Right lobe of liver (tissue), 6 donors: ENCODE results near the gene ICA1. TPM values are rescaled to one million over a fixed set of nuclear protein-coding genes. Genes with fewer than 3 reads are reported as not detected.

Experiments
- ATAC-seq, 4 donors: fragments of 200-7000 bp; cut with Tn5 transposase; one replicate each; pipeline ENCODE4 v1.9.1; 2020; ENCODE audit warnings: mild to moderate bottlenecking in 4 of 4, moderate library complexity in 4 of 4
- DNase-seq, 3 donors: peaks; one replicate each; pipeline ENCODE4 v3.0.0-alpha.2; 2020
- H3K27ac ChIP-seq, 3 donors: fragments of 200-600 bp; one replicate each; pipeline ENCODE4 v1.8.0; 2022
- H3K27me3 ChIP-seq, 2 donors: fragments of 200-600 bp; one replicate each; pipeline ENCODE4 v1.8.0; 2022
- H3K36me3 ChIP-seq, 4 donors: fragments of 200-600 bp; sonication (generic) in 1 of 4; one replicate each; pipeline versions ENCODE4 v1.5.1 to v1.8.0; 2017 to 2022; ENCODE audit warnings: control low read depth in 1 of 4
- H3K4me1 ChIP-seq, 4 donors: fragments of 200-600 bp; sonication (generic) in 1 of 4; one replicate each; pipeline versions ENCODE4 v1.5.1 to v1.8.0; 2017 to 2022; ENCODE audit warnings: control low read depth in 1 of 4
- H3K4me3 ChIP-seq, 3 donors: fragments of 200-600 bp; one replicate each; pipeline ENCODE4 v1.8.0; 2022
- H3K9me3 ChIP-seq, 4 donors: fragments of 200-600 bp; sonication (generic) in 1 of 4; one replicate each; pipeline versions ENCODE4 v1.5.1 to v1.8.0; 2017 to 2022; ENCODE audit warnings: control low read depth in 1 of 4
- CTCF ChIP-seq, 4 donors: fragments of 200-600 bp in 3 of 4; fragments of 450-650 bp in 1 of 4; IDR thresholded peaks; one replicate each; pipeline versions ENCODE4 v1.5.1 to v1.8.0; 2016 to 2022; ENCODE audit warnings: antibody characterized with exemption in 4 of 4, mild to moderate bottlenecking in 2 of 4
- POLR2A ChIP-seq: fragments of 450-650 bp; IDR thresholded peaks from one replicate; pipeline ENCODE4 v1.6.1; 2017; ENCODE audit warnings: antibody characterized with exemption, mild to moderate bottlenecking
- WGBS: methylation state at CpG from one replicate; pipeline ENCODE4 v1.1.6; 2018; ENCODE audit warnings: low coverage, low lambda C conversion rate; ENCODE audit not compliant: insufficient coverage; ENCODE audit errors: missing lambda C conversion rate; 5-methylcytosine and 5-hydroxymethylcytosine counted together
- intact Hi-C, 2 donors: fragments of 100-400 bp; cut with DNase I; formaldehyde crosslinking; loops; one replicate each; pipeline versions ENCODE4 v1.11.2 to v1.14.1; 2022
- total RNA-seq, 6 experiments: library from RNA; depleted of rRNA in 2 of 6; stranded (reverse); fragments of >200 nt in 2 of 6; fragmentation: NEBNext Ultra II Directional in 3 of 6; extraction: Animal tissue kit (Norgen Biotek cat#: 25700) in 3 of 6; gene quantifications; one replicate each; pipeline versions ENCODE4 v1.1.0 to v1.2.4, GENCODE V29; 2016 to 2023
- donor health status: DM: no; HTN: yes; CAD: no.
- donor health status: DM: no; HTN: no; CAD: no.
- donor health status: DM: no; HTN: no; CAD: no.
- donor health status: DM: no; HTN: yes; CAD: no.
- donor health status: DM: no; HTN: yes; CAD: no.

ICA1 gene
- total RNA-seq, 6 experiments from 2014 or later, result 0.95 to 15.0 (median 7.3) TPM

DNA sequence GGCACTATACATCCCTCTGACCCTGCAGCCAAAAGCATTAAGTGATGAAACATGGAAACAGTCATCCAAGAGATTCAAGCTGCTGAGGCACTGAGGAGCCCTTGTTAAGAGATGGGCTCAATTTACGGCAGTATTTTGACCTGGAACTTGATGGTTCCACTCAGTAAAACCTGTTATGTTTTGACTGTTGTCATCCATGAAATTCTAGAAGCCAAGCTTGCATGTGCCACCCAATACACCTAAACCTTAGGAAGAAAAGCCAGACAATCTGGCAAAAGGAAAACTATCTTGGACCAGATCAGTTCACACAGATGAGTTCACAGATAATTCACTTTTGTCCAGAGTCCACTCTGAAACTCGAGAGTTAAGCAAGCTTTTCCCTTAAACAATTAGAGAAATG lies 53.2 kb downstream of the ICA1 start:
- no peaks in the 10 kb centered on the region for H3K9me3 ChIP-seq
- intact Hi-C loops, result no loop called here
- no peak for TF ChIP-seq CTCF (IDR thresholded peaks at IDR 0.05)
- TF ChIP-seq POLR2A, result no peak
- H3K4me3 ChIP-seq, result no peak overlapping the region
- WGBS, result 42% methylated on average over 2 of the region's 2 CpGs
- DNase-seq, result no peak
- H3K4me1 ChIP-seq, result peaks cover 0 to 48% (median 15%) of the 10 kb centered on the region in 4 donors
- no peaks in the 10 kb centered on the region for H3K27me3 ChIP-seq
- ATAC-seq, result no peak
- H3K36me3 ChIP-seq, result no peaks in the 10 kb centered on the region
- no peak overlapping the region for H3K27ac ChIP-seq

GRCh38 chr7:8206956-8207355 lies 55.0 kb downstream of the ICA1 start:
- Histone ChIP-seq H3K36me3 (no peaks in the 10 kb centered on the region), H3K4me3 (no peak overlapping the region), H3K27ac (no peak overlapping the region), H3K9me3 (no peaks in the 10 kb centered on the region), H3K27me3 (no peaks in the 10 kb centered on the region), H3K4me1 (peaks cover 0 to 32% (median 10%) of the 10 kb centered on the region in 4 donors)
- no peak for TF ChIP-seq CTCF (IDR thresholded peaks at IDR 0.05)
- no peak for TF ChIP-seq POLR2A
- DNase-seq (no peak), ATAC-seq (no peak)
- 100% methylated on average over 1 of the region's 1 CpG for WGBS
- intact Hi-C loops, result no loop called here

DNA sequence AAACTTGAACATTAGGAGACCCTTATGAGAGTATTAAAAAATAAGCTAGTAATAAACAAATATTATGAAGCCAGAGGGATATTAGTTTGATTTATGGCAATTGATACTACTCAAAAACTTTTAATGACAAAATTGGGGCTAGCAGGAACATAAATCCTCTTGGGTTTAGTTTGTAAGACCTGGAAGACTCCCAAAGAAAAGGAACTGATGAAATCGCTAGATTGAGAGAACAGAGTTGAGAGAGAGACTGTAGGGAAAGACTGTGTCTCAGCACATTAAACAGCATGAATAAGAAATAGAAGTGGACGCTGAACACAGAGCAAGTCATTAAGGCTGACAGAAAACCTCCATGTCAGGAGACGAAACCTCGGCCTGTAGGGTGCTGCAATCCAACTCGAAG lies 56.4 kb downstream of the ICA1 start:
- 100% methylated on average over 3 of the region's 5 CpGs for WGBS
- DNase-seq (no peak), ATAC-seq (no peak)

GRCh38 chr7:8205031-8205387 lies 57.0 kb downstream of the ICA1 start:
- Histone ChIP-seq H3K27me3 (no peaks in the 10 kb centered on the region), H3K27ac (no peak overlapping the region), H3K4me3 (no peak overlapping the region), H3K9me3 (no peaks in the 10 kb centered on the region), H3K36me3 (no peaks in the 10 kb centered on the region), H3K4me1 (peaks cover 0 to 12% (median 4%) of the 10 kb centered on the region in 4 donors)
- TF ChIP-seq CTCF (IDR thresholded peaks at IDR 0.05), result no peak
- ATAC-seq, result no peak
- no peak for DNase-seq
- intact Hi-C loops, result no loop called here
- WGBS, result 78% methylated on average over 2 of the region's 2 CpGs

More for the DNA sequence above, 56.4 kb downstream of the ICA1 start:
- H3K9me3 ChIP-seq, result no peaks in the 10 kb centered on the region
- H3K4me3 ChIP-seq, result no peak overlapping the region
- H3K4me1 ChIP-seq, result peaks cover 0 to 18% (median 5%) of the 10 kb centered on the region in 4 donors
- no peaks in the 10 kb centered on the region for H3K27me3 ChIP-seq
- intact Hi-C loops, result no loop called here
- no peak for TF ChIP-seq CTCF (IDR thresholded peaks at IDR 0.05)
- TF ChIP-seq POLR2A, result no peak
- H3K27ac ChIP-seq, result no peak overlapping the region
- no peaks in the 10 kb centered on the region for H3K36me3 ChIP-seq
